B cell (primary cell): ENCODE results near the gene NHS.

Experiments used
- EZH2 ChIP-seq: IDR thresholded peaks from 2 replicates; pipeline ENCODE4 v1.6.1; 2012; ENCODE audit warnings: borderline replicate concordance, low read depth, mild to moderate bottlenecking, moderate library complexity, low read length; ENCODE audit not compliant: insufficient read depth, poor library complexity, severe bottlenecking
- TF ChIP-seq, protein P1 (sequence below): fragments of 200-600 bp; IDR thresholded peaks from one replicate; pipeline ENCODE4 v1.8.0; 2022; ENCODE audit warnings: antibody characterized with exemption, mild to moderate bottlenecking

DNA sequence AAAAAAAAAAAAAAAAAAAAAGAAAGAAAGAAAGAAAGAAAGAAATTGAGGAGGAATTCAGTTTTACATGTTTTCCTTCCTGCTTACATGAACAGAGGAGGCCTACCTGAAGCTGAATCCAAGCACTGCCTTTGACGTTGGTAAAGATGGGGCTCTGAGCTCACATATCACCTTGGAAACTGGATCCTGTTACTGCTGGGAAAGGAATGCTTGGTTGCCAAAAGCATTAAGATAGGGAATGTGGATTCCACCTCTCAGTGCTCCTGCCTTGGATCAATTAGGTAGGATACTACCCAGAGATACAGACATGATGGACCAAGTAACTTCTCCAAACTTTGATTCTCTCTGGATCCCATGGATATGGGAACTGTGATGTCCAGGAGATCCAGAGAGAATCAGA is 50.6 kb downstream of the NHS start:
- TF ChIP-seq, protein P1, sequence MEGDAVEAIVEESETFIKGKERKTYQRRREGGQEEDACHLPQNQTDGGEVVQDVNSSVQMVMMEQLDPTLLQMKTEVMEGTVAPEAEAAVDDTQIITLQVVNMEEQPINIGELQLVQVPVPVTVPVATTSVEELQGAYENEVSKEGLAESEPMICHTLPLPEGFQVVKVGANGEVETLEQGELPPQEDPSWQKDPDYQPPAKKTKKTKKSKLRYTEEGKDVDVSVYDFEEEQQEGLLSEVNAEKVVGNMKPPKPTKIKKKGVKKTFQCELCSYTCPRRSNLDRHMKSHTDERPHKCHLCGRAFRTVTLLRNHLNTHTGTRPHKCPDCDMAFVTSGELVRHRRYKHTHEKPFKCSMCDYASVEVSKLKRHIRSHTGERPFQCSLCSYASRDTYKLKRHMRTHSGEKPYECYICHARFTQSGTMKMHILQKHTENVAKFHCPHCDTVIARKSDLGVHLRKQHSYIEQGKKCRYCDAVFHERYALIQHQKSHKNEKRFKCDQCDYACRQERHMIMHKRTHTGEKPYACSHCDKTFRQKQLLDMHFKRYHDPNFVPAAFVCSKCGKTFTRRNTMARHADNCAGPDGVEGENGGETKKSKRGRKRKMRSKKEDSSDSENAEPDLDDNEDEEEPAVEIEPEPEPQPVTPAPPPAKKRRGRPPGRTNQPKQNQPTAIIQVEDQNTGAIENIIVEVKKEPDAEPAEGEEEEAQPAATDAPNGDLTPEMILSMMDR = no peak
- no peak for TF ChIP-seq EZH2
